RWPE2 (cell line): ENCODE data around the gene EMX1.

Experiments used
- ATAC-seq: fragments of 200-7000 bp; cut with Tn5 transposase; 3 replicates; pipeline ENCODE4 v1.9.1; 2021; ENCODE audit warnings: low read depth
- DNase-seq: peaks from one replicate; pipeline ENCODE4 v3.0.0-alpha.2; 2020; ENCODE audit warnings: low spot score
- H3K27ac ChIP-seq: fragments of 450-650 bp; 2 replicates; pipeline ENCODE4 v1.5.1; 2017; ENCODE audit warnings: mild to moderate bottlenecking; ENCODE audit not compliant: poor library complexity, severe bottlenecking
- H3K27me3 ChIP-seq: fragments of 250-450 bp; sonication (Bioruptor Pico); 2 replicates; pipeline ENCODE4 v1.5.1; 2021; ENCODE audit warnings: mild to moderate bottlenecking, moderate library complexity; ENCODE audit not compliant: insufficient read depth, poor library complexity, severe bottlenecking
- H3K36me3 ChIP-seq: fragments of 250-450 bp; sonication (Bioruptor Pico); 2 replicates; pipeline ENCODE4 v1.5.1; 2020; ENCODE audit warnings: low read depth, mild to moderate bottlenecking, moderate library complexity
- H3K4me1 ChIP-seq: fragments of 250-450 bp; sonication (Bioruptor Pico); 2 replicates; pipeline ENCODE4 v1.5.1; 2021; ENCODE audit warnings: mild to moderate bottlenecking, moderate library complexity; ENCODE audit not compliant: insufficient read depth, poor library complexity, severe bottlenecking
- H3K4me3 ChIP-seq: fragments of 250-450 bp; sonication (Bioruptor Pico); 2 replicates; pipeline ENCODE4 v1.5.1; 2021; ENCODE audit warnings: mild to moderate bottlenecking, moderate library complexity; ENCODE audit not compliant: severe bottlenecking
- H3K9me3 ChIP-seq: fragments of 250-450 bp; sonication (Bioruptor Pico); 2 replicates; pipeline ENCODE4 v1.5.1; 2021; ENCODE audit warnings: mild to moderate bottlenecking, moderate library complexity; ENCODE audit not compliant: severe bottlenecking
- CTCF ChIP-seq: fragments of 450-650 bp; IDR thresholded peaks from one replicate; pipeline ENCODE4 v1.5.1; 2017; ENCODE audit warnings: mild to moderate bottlenecking, moderate library complexity; ENCODE audit not compliant: poor library complexity, severe bottlenecking

Gene EMX1

GRCh38 chr2:72924353-72925240 lies 7.3 kb downstream of the EMX1 start:
- Histone ChIP-seq H3K36me3 (no peaks in the 10 kb centered on the region), H3K4me1 (no peaks in the 10 kb centered on the region), H3K27ac (no peak overlapping the region), H3K27me3 (peaks cover 97% of the 10 kb centered on the region), H3K4me3 (no peak overlapping the region), H3K9me3 (no peaks in the 10 kb centered on the region)
- no peak for TF ChIP-seq CTCF
- DNase-seq, result peak; percentile 39
- peak; percentile 19; the same call in 1 of the 3 replicates for ATAC-seq

- no peak for TF ChIP-seq CTCF
- no peak overlapping the region for H3K4me3 ChIP-seq
- no peaks in the 10 kb centered on the region for H3K4me1 ChIP-seq
- no peak overlapping the region for H3K27ac ChIP-seq
- no peak for DNase-seq
- H3K27me3 ChIP-seq, result peaks cover 89% of the 10 kb centered on the region
- H3K36me3 ChIP-seq, result no peaks in the 10 kb centered on the region
- H3K9me3 ChIP-seq, result no peaks in the 10 kb centered on the region
- ATAC-seq, result no peak
Observed at GRCh38 chr2:72925328-72925943, 8.1 kb downstream of the EMX1 start.

- no peak for TF ChIP-seq CTCF
- H3K4me3 ChIP-seq, result no peak overlapping the region
- DNase-seq, result no peak
- H3K4me1 ChIP-seq, result peaks cover under 1% of the 10 kb centered on the region
- no peak for ATAC-seq
- no peaks in the 10 kb centered on the region for H3K36me3 ChIP-seq
- H3K9me3 ChIP-seq, result no peaks in the 10 kb centered on the region
- H3K27ac ChIP-seq, result no peak overlapping the region
- peaks cover 79% of the 10 kb centered on the region for H3K27me3 ChIP-seq
Observed at GRCh38 chr2:72926368-72926767, 9.0 kb downstream of the EMX1 start.

GRCh38 chr2:72926811-72927465 lies 9.6 kb downstream of the EMX1 start:
- no peaks in the 10 kb centered on the region for H3K36me3 ChIP-seq
- H3K27me3 ChIP-seq, result peaks cover 74% of the 10 kb centered on the region

More at GRCh38 chr2:72926811-72927465, 9.6 kb downstream of the EMX1 start:
- Histone ChIP-seq H3K4me1 (peaks cover 5% of the 10 kb centered on the region), H3K9me3 (no peaks in the 10 kb centered on the region), H3K27ac (no peak overlapping the region), H3K4me3 (no peak overlapping the region)
- DNase-seq (no peak), ATAC-seq (no peak)
- no peak for TF ChIP-seq CTCF
